Limb (tissue), 2 donors: ENCODE results near the gene SYNGR1.

Experiments
- DNase-seq, 2 donors: peaks; one replicate each; pipeline ENCODE4 v3.0.0-alpha.2; 2016; ENCODE audit errors: extremely low spot score in 2 of 2

SYNGR1 gene, protein sequence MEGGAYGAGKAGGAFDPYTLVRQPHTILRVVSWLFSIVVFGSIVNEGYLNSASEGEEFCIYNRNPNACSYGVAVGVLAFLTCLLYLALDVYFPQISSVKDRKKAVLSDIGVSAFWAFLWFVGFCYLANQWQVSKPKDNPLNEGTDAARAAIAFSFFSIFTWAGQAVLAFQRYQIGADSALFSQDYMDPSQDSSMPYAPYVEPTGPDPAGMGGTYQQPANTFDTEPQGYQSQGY

DNA sequence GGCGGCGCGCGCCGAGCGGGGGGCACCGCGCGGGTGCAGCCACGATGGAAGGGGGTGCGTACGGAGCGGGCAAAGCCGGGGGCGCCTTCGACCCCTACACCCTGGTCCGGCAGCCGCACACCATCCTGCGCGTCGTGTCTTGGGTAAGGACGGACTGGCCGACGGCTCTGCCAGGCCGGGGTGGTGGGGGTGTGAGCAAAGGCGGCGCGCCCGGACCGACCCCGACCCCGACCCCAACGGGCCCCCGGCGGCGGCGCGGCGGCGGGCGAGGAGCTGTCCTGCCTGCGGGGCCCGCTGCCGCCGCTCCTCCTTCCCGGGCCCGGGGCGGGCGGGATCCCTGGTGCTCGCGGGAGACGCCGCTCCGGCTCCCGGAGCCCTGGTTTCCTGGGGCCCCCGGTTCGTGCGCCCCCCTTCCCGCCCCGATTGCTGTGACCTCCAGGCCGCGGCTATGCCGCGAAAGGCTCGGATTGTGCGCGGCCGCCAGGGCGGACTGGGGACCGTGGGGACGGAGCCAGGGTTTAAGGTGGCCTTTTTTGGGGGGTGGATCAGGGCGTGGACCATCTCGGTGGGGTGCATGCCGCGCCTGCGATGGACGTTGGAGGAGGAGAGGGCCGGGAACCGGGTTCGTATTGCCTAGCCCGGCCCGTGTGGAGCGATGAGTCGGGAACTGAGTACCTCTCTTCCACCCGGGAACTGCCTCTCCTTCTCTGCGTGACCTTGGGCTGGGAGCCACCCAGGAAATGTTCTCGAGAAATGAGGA is at the start of gene SYNGR1:
Gene SYNGR1, plus strand, starts transcription at position 25 of the 760 bp plus-strand sequence. Its CDS starts 20 bp downstream, at position 45.
- DNase-seq: peak in 1 of 2 donors; percentile 74

DNA sequence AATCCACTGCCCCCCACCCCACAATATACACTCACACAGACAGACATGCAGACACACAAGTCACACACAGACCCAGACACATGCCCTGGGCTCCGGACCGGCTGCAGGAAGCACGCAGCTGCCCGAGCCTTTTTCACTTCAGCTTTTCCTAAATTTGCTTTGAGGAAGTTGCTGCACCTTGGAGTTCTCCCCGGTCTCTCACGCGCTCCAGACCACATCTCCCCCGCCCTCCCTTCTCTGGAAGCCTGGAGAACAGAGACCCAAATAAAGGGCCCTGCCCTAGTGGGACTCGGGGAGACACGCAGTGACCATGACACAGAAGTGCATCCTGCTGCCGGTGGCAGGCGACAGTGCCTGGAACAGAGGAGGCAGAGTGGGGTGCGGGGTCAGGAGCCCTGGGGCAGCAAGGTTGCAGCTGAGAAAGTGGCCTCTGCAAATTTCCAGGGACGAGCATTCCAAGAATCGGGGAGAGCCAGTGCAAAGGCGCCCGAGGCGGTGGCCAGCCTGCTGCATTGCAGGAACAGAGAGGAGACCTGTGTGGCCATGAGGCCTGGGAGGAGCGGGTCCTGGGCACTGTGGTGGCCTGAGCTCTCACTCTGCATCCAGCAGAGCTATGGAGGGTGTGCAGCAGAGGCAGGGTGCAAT is 49.5 kb upstream of the SYNGR1 start:
- no peak for DNase-seq

DNA sequence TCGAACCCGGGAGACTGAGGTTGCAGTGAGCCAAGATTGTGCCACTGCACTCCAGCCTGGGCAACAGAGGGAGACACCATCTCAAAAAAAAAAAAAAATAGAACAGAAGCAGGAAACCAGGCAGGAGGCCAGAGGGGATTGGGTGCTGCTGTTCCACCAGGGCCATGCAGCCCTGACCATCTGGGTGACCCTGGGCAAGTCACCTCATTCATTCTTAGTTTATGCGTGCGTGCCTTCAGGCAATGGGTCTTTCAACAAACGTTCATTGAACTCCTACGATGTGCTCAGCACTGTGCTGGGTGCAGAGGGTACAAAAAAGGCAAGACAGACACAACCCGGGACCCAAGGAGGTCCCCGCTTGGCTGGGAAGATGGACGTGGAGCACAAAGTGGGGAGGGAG is 48.7 kb upstream of the SYNGR1 start:
- no peak for DNase-seq

DNA sequence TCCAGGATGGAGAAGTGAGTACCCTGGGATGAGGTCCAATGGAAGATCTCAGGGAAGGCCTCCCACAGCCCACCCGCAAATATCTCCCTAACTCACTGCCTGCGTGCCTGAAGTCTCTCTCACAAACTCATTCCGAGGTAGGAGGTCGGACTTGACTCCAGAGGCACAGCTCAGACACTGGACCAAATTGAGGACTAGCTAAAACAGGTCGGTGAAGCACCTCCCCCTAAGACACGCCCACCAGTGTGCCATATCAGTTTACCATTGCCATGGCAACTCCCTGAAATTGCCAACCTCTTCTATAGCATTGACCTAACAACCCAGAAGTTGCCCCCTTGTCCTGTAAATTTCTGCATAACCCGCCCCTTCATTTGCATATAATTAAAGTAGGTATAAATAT is 47.9 kb upstream of the SYNGR1 start:
- no peak for DNase-seq

DNA sequence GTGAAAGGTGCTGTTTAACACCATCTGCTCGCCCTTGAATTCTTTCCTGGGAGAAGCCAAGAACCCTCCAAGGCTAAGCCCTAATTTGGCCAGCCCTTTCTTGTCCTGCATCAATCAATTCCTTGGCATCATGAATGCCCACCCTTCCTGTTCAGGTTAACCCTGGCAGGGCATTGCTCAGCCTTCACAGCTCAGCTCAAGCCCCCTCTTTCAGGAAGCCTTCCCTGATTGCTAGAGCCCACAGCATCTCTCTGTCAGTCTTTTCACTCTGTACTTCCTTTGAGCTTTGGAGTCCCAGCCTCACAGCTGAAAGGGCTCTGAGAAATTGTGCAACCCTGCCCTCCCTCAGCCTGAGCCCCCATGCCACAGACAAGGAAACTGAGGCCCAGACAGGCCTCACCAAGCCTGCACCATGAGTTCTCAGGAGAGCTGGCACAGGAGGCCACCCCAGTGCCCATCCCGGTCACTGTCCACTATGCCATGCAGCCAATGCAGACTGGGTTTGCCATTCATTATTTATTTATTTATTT is 47.3 kb upstream of the SYNGR1 start:
- no peak for DNase-seq

DNA sequence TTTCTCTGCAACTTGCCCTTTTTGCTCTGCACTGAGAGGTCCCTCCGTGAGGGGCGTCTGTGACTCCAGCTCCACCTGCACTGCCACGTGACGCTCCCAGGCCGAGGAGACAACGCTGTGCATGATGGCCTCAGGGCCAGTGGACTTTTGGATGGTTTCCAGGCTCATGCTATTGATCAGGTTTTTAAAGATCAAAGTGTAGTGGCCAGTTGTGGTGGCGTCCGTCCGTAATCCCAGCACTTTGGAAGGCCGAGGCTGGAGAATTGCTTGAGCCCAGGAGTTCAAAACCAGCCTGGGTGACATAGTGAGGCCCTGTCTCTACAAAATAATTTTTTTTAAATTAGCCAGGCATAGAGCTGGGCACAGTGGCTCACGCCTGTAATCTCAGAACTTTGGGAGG is 46.4 kb upstream of the SYNGR1 start:
- DNase-seq: no peak

DNA sequence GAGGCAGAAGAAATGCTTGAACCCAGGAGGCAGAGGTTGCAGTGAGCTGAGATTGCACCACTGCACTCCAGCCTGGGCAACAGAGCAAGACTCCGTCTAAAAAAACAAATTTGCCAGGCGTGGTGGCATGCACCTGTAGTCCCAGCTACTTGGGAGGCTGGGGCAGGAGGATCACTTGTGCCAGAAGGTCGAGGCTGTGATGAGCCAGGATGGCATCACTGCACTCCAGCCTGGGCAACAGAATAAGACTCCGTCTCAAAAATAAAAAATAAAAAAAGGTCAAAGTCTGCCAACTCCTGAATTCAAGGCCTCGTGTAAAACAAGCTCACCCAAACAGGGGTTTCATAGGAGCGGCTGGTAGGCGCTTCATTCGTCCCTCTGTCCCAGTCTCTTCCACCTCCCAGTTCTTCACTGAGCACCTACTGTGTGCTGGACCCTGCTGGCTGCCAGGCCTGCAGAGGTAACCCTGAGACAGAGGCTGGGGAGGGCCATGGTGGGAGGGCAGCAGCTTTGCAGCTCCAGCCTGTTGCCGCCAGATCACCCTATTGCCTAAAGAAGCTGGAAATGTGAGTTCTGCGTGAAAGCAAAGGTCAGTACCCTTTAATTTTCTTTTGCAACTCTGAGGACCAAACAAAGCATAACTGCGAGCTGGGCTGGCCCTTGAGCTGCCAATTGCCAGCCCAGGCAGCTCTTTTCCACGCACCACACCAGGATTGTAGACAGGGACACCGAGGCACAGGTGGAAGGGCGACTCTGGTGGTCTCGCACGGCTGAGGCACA is 45.7 kb upstream of the SYNGR1 start:
- no peak for DNase-seq

DNA sequence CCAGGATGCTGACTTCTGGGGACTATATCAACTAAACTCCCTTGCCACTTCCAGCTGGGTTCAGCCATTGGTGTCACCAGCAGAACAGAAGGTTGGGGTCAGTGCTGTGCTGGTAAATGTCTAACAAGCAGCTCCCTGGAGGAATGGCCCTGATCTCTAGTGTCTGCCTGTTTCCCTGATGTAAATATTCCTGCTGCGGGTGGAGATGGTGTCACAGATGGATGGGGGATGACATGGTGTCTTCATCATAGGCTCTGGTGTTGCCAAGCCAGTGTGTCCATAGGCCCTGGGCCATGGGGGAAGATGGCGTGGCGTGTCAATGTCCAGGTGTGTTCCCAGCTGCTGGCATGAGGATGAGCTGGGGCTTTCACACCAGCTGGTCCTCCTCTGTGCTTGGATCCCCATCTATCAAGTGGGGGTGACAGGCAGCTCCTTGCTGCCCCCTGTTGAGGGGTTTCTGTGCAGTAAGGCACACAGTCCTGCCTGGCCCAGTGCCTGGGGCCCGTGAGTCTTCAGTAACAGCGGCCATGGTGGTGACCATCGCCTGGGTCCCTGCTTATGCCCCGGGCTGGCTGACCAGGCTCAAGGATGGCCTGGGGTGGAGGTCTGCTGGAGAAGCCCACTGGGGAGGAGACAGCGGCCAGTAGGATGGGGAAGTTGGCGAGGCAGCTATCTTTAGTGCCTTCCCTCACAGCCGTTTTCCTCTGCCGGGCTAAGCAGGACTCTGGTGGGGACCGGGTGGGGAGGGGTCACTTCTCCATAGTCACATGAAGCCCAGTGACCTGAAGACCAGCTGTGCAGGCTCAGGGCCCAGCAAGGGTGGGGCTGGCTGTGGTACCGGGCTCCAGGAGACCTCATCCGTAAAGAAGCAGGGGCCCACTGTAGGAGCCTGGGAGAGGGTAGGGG is 43.1 kb upstream of the SYNGR1 start:
- no peak for DNase-seq

DNA sequence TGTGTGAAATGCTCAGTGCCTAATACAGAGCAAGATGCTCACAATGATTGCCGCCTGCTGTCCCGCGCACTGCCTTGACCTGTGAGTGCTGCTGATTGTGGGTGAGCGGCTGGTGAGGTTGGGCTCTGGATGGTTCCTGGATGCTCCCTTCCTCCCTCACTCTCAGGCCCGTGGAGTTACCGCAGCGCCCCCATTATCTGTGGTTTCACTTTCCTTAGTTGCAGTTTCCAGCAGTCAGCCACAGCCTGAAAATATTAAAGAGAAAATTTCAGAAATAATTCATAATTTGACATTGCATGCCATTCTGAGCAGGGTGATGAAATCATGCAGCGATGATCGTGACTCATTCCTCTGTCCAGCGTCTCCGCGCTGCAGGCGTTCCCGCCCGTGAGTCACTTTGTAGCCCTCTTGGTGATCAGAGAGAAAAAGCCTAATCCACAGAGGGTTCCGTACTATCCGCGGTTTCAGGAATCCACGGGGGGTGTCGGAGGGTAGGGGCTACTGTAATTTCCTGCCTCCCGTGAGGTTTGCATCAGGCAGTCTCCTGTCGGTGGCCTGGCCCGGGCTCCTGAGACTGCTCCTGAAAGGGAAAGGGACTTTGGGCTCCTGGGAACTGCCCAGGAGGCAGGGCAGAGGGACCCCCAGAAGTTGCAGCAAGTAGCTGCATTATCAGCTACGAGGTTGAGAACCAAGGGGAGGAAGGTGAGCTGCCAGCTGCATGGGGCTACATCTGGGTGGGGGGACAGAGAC is 41.0 kb upstream of the SYNGR1 start:
- DNase-seq: no peak

DNA sequence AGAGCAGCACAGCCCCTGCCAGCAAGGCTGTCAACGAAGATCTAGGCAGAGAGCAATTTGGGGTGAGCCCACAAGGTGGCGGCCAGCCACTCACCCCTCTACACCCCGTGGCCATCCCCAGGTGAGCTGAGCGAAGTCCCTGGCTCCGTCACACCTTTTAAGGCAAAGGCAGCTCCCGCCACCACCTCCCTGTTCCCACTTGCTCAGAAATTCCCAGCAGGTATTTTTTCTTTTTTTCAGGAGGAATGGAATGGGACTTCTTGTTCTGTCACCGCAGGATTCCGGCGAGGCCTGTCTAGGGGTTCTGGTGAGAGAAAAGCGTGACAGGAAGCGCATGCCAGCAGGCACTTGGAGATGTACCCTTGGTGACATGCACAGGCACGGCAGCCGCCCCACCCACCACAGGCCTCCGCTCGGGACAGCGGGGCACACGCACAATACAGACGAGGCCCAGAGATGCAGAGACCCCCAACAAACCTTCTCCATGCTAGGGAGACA is 40.4 kb upstream of the SYNGR1 start:
- DNase-seq: no peak

DNA sequence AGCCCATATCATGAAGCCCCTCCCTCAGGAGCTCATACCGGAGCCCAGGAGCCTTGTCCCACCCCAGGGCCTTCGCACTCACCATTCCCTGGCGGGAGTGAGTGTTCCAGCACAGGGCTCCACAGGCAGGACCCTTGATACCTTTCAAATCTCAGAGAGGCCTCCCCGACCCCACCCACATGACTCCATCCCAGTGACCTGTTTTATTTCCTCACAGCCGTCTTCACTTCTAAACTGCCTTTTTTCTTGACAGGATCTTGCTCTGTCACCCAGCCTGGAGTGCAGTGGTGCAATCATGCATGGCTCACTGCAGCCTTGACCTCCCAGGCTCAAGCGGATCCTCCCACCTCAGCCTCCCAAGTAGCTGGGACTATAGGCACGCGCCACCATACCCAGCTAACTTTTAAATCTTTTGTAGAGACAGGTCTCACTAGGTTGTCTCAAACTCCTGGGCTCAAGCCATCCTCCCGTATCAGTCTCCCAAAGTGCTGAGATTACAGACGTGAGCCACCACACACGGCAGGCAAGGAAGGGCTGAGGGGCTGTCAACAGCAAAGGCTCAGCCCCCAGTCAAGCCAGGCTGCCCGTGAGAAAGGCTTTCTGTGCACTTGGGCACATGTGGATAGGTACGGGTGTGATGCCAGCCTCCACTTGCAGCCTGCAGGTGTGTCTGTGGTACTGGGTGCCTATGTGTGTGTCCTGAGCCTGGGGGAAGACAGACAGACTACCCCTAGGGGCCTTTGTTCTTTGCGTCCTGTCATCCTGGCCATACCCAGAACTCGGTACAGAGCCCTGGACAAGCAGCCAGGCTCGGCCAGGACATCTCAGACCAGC is 39.7 kb upstream of the SYNGR1 start:
- no peak for DNase-seq

DNA sequence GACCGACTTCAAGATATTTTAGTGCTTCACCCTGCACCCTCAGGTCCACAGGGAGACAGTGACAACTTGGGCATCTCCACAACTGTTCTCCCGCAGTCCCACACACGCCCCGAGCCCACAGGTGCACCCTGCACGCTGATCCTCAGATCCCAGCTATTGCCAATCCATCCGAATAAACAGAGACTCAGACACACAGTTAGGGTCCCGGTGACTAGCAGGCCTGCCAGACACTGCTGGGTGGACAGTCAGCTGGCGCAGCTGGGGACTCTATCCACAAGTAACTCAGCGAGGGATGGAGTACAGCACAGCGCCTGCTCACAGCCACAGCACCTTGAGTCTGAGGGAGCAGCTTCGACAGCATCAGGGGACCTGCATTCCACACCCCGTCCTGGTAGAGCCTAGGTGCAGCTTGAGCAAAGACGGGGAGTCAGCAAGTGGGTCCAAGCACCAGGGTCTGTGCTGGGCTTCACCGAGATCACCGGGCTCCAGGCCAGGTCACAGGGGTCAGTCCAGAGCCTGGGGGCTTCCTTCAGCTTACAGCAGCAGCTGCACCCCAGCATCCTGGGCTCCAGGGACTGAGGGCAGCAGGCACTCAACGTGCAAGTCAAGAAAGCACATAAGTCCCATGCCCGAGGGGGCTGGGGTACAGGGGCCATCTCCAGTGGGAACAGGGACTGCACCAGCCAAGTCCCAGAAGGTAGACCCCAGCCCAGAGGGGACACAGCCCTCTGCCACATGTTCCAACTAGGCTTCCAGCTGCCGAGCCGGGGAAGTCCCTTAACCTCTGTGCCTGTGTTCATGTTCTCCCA is 38.0 kb upstream of the SYNGR1 start:
- DNase-seq: no peak

DNA sequence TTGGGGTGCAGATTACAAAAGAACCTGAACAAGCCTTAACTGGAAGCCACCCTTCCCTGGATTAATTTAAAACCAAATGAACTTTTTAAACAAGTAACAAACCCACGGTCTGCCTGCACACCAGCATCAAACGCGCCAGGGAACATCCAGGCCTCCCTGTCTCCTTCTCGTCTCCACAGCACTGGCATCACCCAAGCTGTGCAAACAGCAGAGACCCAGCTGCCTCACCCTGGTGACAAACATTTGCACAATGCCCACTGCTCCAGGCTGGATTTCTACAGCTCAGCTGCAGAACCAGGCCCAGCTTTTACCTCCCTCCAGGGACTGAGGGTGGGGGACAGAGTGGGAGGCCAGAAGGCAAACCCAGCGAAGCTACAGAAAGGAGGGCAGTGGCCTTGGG is 37.4 kb upstream of the SYNGR1 start:
- no peak for DNase-seq

DNA sequence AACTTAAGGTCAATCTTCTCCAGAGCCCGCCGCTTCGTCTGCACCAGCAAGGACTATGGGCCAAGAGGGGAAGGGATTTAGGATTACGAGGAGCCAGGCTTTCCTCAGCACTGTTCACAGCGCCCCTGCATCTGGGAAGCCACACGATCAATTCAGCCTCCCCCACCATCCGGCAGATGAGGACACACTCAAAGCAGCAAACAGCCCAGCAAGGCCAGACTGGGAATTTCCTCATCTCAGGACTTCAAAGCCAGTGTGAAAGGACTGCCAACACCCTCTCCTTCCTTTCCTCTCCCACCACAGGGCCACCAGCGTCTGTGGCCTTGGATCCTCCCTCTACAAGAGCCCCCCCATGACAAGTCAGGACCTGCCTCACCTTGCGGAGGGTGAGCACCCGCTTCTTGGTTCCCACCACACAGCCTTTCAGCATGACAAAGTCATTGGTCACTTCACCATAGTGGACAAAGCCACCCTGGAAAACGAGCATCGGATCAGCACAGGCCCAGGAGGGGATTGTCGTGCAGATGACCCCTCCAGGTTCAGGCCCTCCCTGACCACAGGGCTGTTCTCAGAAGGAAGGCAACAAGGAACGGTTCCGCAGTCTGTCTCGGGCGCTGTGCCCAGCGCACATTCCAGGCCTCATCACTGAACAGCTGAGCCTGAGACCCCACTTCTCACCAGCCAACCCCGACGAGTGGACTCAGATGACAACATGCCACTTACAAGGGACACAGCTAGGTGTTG is 36.4 kb upstream of the SYNGR1 start:
- DNase-seq: no peak

DNA sequence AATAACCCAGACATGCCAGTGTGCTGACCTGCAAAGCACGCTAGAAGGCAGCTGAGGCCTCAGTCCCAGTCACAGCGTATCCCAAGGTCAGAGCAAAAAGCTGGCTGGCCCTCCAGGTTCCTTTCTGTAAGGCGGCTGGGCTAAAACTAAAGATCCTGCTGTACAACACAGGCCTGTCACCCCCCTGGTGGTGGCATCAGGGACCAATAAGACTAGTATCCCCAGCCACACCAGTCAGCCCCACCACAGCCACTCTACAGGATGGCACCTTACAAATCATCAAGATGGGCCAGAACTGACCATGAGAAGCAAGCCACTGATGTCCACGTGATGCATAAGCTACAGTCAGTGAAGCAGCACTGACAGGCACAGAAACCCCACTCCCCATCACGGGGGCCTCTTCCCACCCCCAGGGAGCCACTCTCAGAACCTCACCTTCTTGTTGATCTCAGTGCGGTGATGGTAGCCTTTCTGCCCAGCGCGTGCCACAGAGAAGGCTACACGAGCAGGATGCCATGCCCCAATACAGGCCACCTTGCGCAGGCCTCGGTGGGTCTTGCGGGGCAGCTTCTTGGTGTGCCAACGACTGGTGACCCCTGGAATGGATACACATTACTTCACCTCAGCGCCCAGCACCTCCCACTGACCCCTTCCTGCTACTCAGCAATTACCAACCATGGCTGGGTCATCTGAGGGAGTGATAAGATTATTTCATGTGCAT is 35.4 kb upstream of the SYNGR1 start:
- no peak for DNase-seq

DNA sequence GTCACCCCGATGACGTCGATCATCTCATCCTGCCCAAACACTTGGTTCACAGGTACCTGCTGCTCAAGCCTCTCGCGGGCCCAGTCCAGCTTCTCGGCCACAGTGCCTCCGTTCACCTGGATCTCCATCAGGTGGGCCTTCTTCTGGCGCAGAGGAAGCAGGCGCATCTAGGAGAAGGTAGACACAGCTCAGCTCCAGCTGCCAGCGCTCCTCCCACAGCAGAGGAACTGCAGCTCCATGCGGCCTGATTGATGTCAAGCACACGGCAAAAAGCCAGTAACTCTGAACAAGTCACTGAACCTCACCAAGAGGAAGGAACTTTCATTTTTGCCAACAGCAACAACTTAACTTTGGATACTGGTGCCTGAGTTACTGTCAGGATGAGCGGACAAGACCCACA is 34.4 kb upstream of the SYNGR1 start:
- DNase-seq: no peak
